Testis (tissue), 3 donors: ENCODE results near the gene ORC3. TPM values are rescaled to one million over a fixed set of nuclear protein-coding genes. Genes with fewer than 3 reads are reported as not detected.

Source experiments
- DNase-seq: peaks from one replicate; pipeline ENCODE4 v3.0.0-alpha.2; 2019
- H3K27ac ChIP-seq, 2 donors: fragments of 200-600 bp; sonication (generic); one replicate each; pipeline ENCODE4 v1.5.1; 2019
- H3K27me3 ChIP-seq: fragments of 200-600 bp; sonication (generic); one replicate; pipeline ENCODE4 v1.5.1; 2019
- H3K36me3 ChIP-seq: fragments of 200-600 bp; sonication (generic); one replicate; pipeline ENCODE4 v1.5.1; 2017; ENCODE audit warnings: low read depth; ENCODE audit errors: missing control alignments
- H3K4me1 ChIP-seq: fragments of 200-600 bp; sonication (generic); one replicate; pipeline ENCODE4 v1.5.1; 2019
- H3K4me3 ChIP-seq, 2 donors: fragments of 200-600 bp; sonication (generic); one replicate each; pipeline ENCODE4 v1.5.1; 2017 to 2019
- H3K9me3 ChIP-seq: fragments of 200-600 bp; sonication (generic); one replicate; pipeline ENCODE4 v1.5.1; 2017
- CTCF ChIP-seq, 3 experiments: fragments of 450-650 bp in 2 of 3; fragments of 200-600 bp in 1 of 3; sonication (generic) in 1 of 3; IDR thresholded peaks; one replicate each; pipeline ENCODE4 v1.5.1; 2016 to 2019; ENCODE audit warnings: antibody characterized with exemption in 3 of 3, mild to moderate bottlenecking in 2 of 3, moderate library complexity in 1 of 3
- POLR2A ChIP-seq: fragments of 450-650 bp; IDR thresholded peaks from one replicate; pipeline ENCODE4 v1.6.1; 2017; ENCODE audit warnings: antibody characterized with exemption, mild to moderate bottlenecking, moderate library complexity
- WGBS, 2 donors: methylation state at CpG; one replicate each; pipeline ENCODE4 v1.1.5; 2018; 5-methylcytosine and 5-hydroxymethylcytosine counted together
- intact Hi-C: fragments of 100-400 bp; cut with DNase I; formaldehyde crosslinking; loops from one replicate; pipeline ENCODE4 v1.15.1; 2023; ENCODE audit warnings: low total_unique reads
- polyA plus RNA-seq: library from polyadenylated mRNA; stranded (reverse); fragments of 350-450 nt; fragmentation: Illumina TruSeq; extraction: RNeasy Lipid Tissue Mini Kit (QIAGEN cat#74804); gene quantifications from one replicate; pipeline ENCODE4 v1.2.3, GENCODE V29; 2014; ENCODE audit warnings: low read depth, low replicate concordance; ENCODE audit not compliant: insufficient read depth
- total RNA-seq, 2 donors: library from RNA; depleted of rRNA; stranded (reverse); fragments of >200 nt; gene quantifications; one replicate each; pipeline ENCODE4 v1.2.3, GENCODE V29; 2016

Gene ORC3
- total and polyA plus RNA-seq, 3 donors from 2014 or later, result 38.8 to 50.4 (median 40.5) TPM

GRCh38 chr6:87543696-87544473 lies 46.0 kb upstream of the ORC3 start:
- Histone ChIP-seq H3K9me3 (no peaks in the 10 kb centered on the region), H3K4me1 (no peaks in the 10 kb centered on the region), H3K36me3 (no peaks in the 10 kb centered on the region), H3K4me3 (no peak overlapping the region), H3K27ac (no peak overlapping the region), H3K27me3 (no peaks in the 10 kb centered on the region)
- no peak for DNase-seq
- 72 to 90% methylated on average over 4 of the region's 4 CpGs for WGBS, 2 donors
- TF ChIP-seq POLR2A (no peak), CTCF (IDR thresholded peaks at IDR 0.05) (no peak)
- intact Hi-C loops, result no loop called here

GRCh38 chr6:87544474-87544735 lies 45.5 kb upstream of the ORC3 start:
- TF ChIP-seq POLR2A, result no peak
- no peak overlapping the region for H3K27ac ChIP-seq
- H3K4me1 ChIP-seq, result no peaks in the 10 kb centered on the region
- WGBS, 2 donors, result 88 to 91% methylated on average over 1 of the region's 1 CpG
- H3K9me3 ChIP-seq, result no peaks in the 10 kb centered on the region
- H3K4me3 ChIP-seq, result no peak overlapping the region
- no peaks in the 10 kb centered on the region for H3K36me3 ChIP-seq
- intact Hi-C loops, result no loop called here
- no peak for DNase-seq
- no peaks in the 10 kb centered on the region for H3K27me3 ChIP-seq

DNA sequence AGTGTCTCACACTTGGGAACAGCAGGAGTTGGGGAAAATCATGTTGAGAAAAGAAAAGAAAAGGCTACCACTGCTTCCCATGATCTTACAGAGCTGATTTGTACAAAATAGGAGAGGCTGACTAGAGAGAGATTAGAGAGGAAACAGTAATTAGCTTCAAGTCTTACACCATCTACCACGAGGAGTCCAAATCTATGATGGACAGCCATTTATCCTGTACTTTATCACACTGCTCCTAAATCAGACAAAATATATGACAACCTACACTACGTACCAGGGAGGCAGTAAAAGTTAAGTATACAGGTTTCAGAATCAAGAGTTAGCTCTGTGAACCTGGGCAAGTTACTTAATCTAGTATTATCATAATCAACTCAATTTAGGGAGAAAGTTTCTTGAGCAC lies 38.1 kb upstream of the ORC3 start:
- DNase-seq, result no peak
- H3K27ac ChIP-seq, result no peak overlapping the region
- no peaks in the 10 kb centered on the region for H3K27me3 ChIP-seq
- intact Hi-C loops, result no loop called here
- no peaks in the 10 kb centered on the region for H3K4me1 ChIP-seq
- 83 to 86% methylated on average over 2 of the region's 2 CpGs for WGBS, 2 donors
- TF ChIP-seq CTCF (IDR thresholded peaks at IDR 0.05) (no peak), POLR2A (no peak)
- H3K4me3 ChIP-seq, result no peak overlapping the region
- no peaks in the 10 kb centered on the region for H3K9me3 ChIP-seq
- H3K36me3 ChIP-seq, result no peaks in the 10 kb centered on the region

- no peak overlapping the region for H3K4me3 ChIP-seq
- H3K4me1 ChIP-seq, result no peaks in the 10 kb centered on the region
- no peaks in the 10 kb centered on the region for H3K9me3 ChIP-seq
- 85 to 93% methylated on average over 4 of the region's 4 CpGs for WGBS, 2 donors
- TF ChIP-seq CTCF (IDR thresholded peaks at IDR 0.05) (no peak), POLR2A (no peak)
- intact Hi-C loops, result no loop called here
- DNase-seq, result no peak
- H3K27me3 ChIP-seq, result no peaks in the 10 kb centered on the region
- H3K27ac ChIP-seq, result no peak overlapping the region
- no peaks in the 10 kb centered on the region for H3K36me3 ChIP-seq
Observed at GRCh38 chr6:87553159-87553765, 36.7 kb upstream of the ORC3 start.

DNA sequence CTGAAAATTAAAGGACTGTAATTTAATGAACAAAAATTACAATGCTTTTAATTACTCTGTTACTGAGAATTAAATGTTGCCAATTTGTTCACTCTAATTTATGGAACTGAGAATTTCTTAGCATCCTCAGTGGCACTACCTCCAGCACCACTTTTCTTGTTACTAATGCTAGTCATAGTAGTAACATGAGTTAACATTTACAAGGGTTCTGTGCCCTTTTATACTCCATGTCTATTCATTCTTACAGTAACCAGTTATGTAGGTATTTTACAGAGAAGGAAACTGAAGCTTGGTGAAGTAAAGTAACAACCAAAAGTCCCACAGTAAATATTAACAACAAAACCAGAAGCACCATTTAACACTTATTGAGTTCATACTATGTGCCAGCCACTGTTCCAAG lies 34.4 kb upstream of the ORC3 start:
- Histone ChIP-seq H3K27ac (no peak overlapping the region), H3K27me3 (no peaks in the 10 kb centered on the region), H3K9me3 (no peaks in the 10 kb centered on the region), H3K36me3 (no peaks in the 10 kb centered on the region), H3K4me1 (no peaks in the 10 kb centered on the region), H3K4me3 (no peak overlapping the region)
- DNase-seq, result no peak
- TF ChIP-seq POLR2A (no peak), CTCF (IDR thresholded peaks at IDR 0.05) (no peak)
- intact Hi-C loops, result no loop called here
